Naive thymus-derived CD4-positive, alpha-beta T cell (primary cell): ENCODE results near the gene TNK2. TPM values are rescaled to one million over a fixed set of nuclear protein-coding genes. Genes with fewer than 3 reads are reported as not detected.
"Not testable (repeated sequence)": the region's sequence is repeated elsewhere in the genome, so short reads cannot be mapped to it uniquely, and the experiment has no call there.

Experiments
- ATAC-seq: fragments of 150-1000 bp; cut with Tn5 transposase; 2 replicates; pipeline ENCODE4 v1.10.0; 2021; ENCODE audit warnings: mild to moderate bottlenecking, moderate library complexity
- CTCF ChIA-PET: fragments of 350-600 bp; sonication (Branson Sonifier 250); formaldehyde crosslinking; loops from one replicate; lab custom pipeline; 2021; ENCODE audit warnings: antibody characterized with exemption; lab: Charles Lee
- POLR2A ChIA-PET: fragments of 350-600 bp; sonication (Branson Sonifier 250); formaldehyde crosslinking; loops from one replicate; lab custom pipeline; 2021; ENCODE audit warnings: antibody characterized with exemption, inconsistent platforms; lab: Charles Lee
- DNase-seq, 9 donors: peaks; one replicate each; pipeline versions ENCODE4 v3.0.0 to v3.0.0-alpha.2; 2020 to 2022; ENCODE audit warnings: mixed read lengths in 1 of 9
- H3K27ac ChIP-seq: one replicate; pipeline ENCODE4 v1.7.0; 2013; ENCODE audit warnings: mild to moderate bottlenecking, low read depth, low read length, moderate library complexity
- H3K27me3 ChIP-seq, 2 donors: one replicate each; pipeline ENCODE4 v1.7.0; 2013; ENCODE audit warnings: low read length in 2 of 2, mild to moderate bottlenecking in 2 of 2, moderate library complexity in 2 of 2; ENCODE audit not compliant: control insufficient read depth in 2 of 2, insufficient read depth in 2 of 2
- H3K36me3 ChIP-seq, 3 experiments: 1 replicate in 2 of 3; 2 replicates in 1 of 3; pipeline ENCODE4 v1.7.0; 2013; ENCODE audit warnings: low read length in 3 of 3, mild to moderate bottlenecking in 3 of 3, moderate library complexity in 1 of 3; ENCODE audit not compliant: insufficient read depth in 3 of 3, control insufficient read depth in 2 of 3
- H3K4me1 ChIP-seq, 2 donors: one replicate each; pipeline ENCODE4 v1.7.0; 2013; ENCODE audit warnings: low read length in 2 of 2, mild to moderate bottlenecking in 2 of 2, moderate library complexity in 1 of 2; ENCODE audit not compliant: control insufficient read depth in 2 of 2, insufficient read depth in 2 of 2
- H3K4me3 ChIP-seq: 2 replicates; pipeline ENCODE4 v1.7.0; 2013; ENCODE audit warnings: mild to moderate bottlenecking, low read length
- H3K9me3 ChIP-seq, 3 experiments: 1 replicate in 2 of 3; 2 replicates in 1 of 3; pipeline ENCODE4 v1.7.0; 2013; ENCODE audit warnings: low read length in 3 of 3; ENCODE audit not compliant: control insufficient read depth in 2 of 3
- H3K27ac Mint-ChIP-seq, 9 donors: one replicate each; pipeline ENCODE4 v1.8.0; 2020 to 2022; ENCODE audit warnings: mixed read lengths in 9 of 9, mild to moderate bottlenecking in 8 of 9, moderate library complexity in 5 of 9, inconsistent platforms in 2 of 9
- H3K27me3 Mint-ChIP-seq, 5 donors: one replicate each; pipeline ENCODE4 v1.8.0; 2021 to 2022; ENCODE audit warnings: mixed read lengths in 5 of 5, mild to moderate bottlenecking in 1 of 5
- H3K36me3 Mint-ChIP-seq, 5 donors: one replicate each; pipeline ENCODE4 v1.8.0; 2020 to 2022; ENCODE audit warnings: mixed read lengths in 5 of 5, mild to moderate bottlenecking in 3 of 5, inconsistent platforms in 1 of 5
- H3K4me1 Mint-ChIP-seq, 7 donors: one replicate each; pipeline ENCODE4 v1.8.0; 2020 to 2022; ENCODE audit warnings: mixed read lengths in 7 of 7, mild to moderate bottlenecking in 3 of 7, inconsistent platforms in 1 of 7
- H3K4me3 Mint-ChIP-seq, 10 donors: one replicate each; pipeline ENCODE4 v1.8.0; 2020 to 2022; ENCODE audit warnings: mild to moderate bottlenecking in 10 of 10, mixed read lengths in 10 of 10, moderate library complexity in 6 of 10, inconsistent platforms in 2 of 10
- H3K9me3 Mint-ChIP-seq, 11 donors: one replicate each; pipeline ENCODE4 v1.8.0; 2020 to 2022; ENCODE audit warnings: mixed read lengths in 11 of 11, mild to moderate bottlenecking in 4 of 11, inconsistent platforms in 1 of 11, moderate library complexity in 1 of 11
- intact Hi-C, 2 donors: fragments of 100-400 bp; cut with micrococcal nuclease; formaldehyde crosslinking; loops; one replicate each; pipeline ENCODE4 v1.15.1; 2023
- polyA plus RNA-seq, 2 donors: library from polyadenylated mRNA; unstranded; fragments of 300-500 nt; fragmentation: Illumina TruSeq; gene quantifications; one replicate each; pipeline ENCODE4 v1.2.3, GENCODE V29; 2021
- total RNA-seq, 6 experiments: library from RNA in 5 of 6; stranded (reverse) in 5 of 6; gene quantifications; 1 replicate in 5 of 6; 2 replicates in 1 of 6; pipeline ENCODE4 v1.2.3 and lab custom pipeline; 2021 to 2026

The TNK2 gene
- total and polyA plus RNA-seq, 7 experiments from 2014 or later = 2.0 to 196 (median 184) TPM

DNA sequence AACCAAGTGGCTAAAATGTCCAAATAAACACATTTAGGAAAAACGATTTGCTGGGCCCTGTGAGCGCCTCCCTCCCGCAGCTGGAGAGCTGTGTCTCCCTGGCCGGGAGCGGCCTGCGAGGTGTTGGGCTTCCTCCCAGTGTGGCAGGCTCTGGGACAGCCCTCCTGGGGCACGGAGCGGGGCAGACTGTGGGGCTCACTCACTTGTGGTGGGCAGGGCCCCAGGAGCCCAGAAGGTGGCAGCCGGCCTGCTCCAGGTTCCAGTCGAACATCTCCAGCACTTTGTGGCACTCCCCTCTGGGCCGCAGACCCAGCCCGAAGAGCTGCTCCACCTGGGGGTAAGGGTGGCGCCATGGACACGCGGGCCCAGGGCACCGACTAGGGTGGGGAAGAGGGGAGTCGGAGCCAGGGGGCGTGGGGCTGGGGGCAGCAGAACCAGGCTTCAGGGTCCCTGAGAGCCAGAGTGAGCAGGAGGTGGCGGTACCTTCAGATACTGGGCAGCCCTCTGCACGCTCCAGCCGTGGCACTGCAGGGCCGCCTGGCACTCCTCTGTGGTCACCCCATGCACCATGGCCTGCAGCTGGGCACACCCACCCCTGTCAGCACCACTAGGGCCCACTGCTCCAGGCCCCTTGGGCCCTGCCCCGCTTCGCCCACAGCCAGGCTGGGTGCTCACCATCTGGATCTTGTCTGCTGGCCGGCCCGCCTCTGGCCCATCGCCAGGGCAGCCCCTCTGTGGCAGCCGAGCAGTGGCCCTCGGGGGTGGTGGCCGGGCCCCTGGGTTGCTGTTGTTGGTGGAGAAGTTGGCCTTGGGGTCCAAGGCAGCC lies 41.5 kb downstream of the TNK2 start:
- no peak overlapping the region for H3K27ac ChIP-seq
- H3K36me3 ChIP-seq = peaks cover 0 to 71% (median 0%) of the 10 kb centered on the region in 3 experiments
- no peak overlapping the region for H3K27ac Mint-ChIP-seq
- no peak for DNase-seq
- H3K36me3 Mint-ChIP-seq = peaks cover 0 to 6% (median 4%) of the 10 kb centered on the region in 5 donors
- ChIA-PET POLR2A (interaction anchor here (0.6 kb wide), 1 partner anchor 47 kb away, joined by 3 read pairs; no protein-coding TSS in a partner anchor), CTCF (interaction anchor here (0.5 kb wide), 1 partner anchor 47 kb away, joined by 3 read pairs; no protein-coding TSS in a partner anchor)
- intact Hi-C loops = no loop called here
- no peaks in the 10 kb centered on the region for H3K4me1 ChIP-seq
- H3K9me3 ChIP-seq = no peaks in the 10 kb centered on the region
- ATAC-seq = no peak
- no peaks in the 10 kb centered on the region for H3K27me3 ChIP-seq
- H3K27me3 Mint-ChIP-seq = no peaks in the 10 kb centered on the region
- H3K4me3 Mint-ChIP-seq = no peak overlapping the region
- H3K9me3 Mint-ChIP-seq = no peaks in the 10 kb centered on the region
- H3K4me1 Mint-ChIP-seq = no peaks in the 10 kb centered on the region
- H3K4me3 ChIP-seq = no peak overlapping the region

DNA sequence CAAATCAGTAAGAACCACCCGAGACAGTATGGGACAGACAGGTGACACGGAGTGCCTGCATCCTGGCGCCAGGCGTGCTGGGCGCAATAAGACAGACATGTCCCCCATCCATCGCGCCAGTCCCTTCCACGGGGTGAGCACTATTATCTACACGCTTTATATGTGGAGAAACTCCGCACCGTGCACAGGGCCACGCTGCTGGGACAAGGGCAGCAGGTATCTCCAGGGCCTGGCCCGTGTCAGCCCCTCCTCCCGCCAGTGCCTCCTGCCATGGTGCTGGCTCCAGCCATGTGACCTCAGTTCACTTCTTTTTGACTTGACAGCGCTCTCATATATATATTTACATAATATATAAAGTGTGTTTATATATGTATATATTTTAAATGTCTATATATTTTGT lies 42.6 kb downstream of the TNK2 start:
- peaks cover 0 to 2% (median 0%) of the 10 kb centered on the region in 7 donors for H3K4me1 Mint-ChIP-seq
- no peak overlapping the region for H3K27ac ChIP-seq
- POLR2A ChIA-PET = no interaction called here
- CTCF ChIA-PET = no interaction called here
- no peaks in the 10 kb centered on the region for H3K27me3 Mint-ChIP-seq
- H3K4me3 Mint-ChIP-seq = no peak overlapping the region
- peaks cover 0 to 6% (median 4%) of the 10 kb centered on the region in 5 donors for H3K36me3 Mint-ChIP-seq
- H3K9me3 Mint-ChIP-seq = no peaks in the 10 kb centered on the region
- ATAC-seq (no peak), DNase-seq (no peak)
- peaks cover 0 to 59% (median 0%) of the 10 kb centered on the region in 3 experiments for H3K36me3 ChIP-seq
- H3K9me3 ChIP-seq = no peaks in the 10 kb centered on the region
- peak overlapping the region in 1 of 9 donors; percentile 4 for H3K27ac Mint-ChIP-seq
- H3K4me1 ChIP-seq = no peaks in the 10 kb centered on the region
- H3K4me3 ChIP-seq = no peak overlapping the region
- intact Hi-C loops = no loop called here
- H3K27me3 ChIP-seq = no peaks in the 10 kb centered on the region

DNA sequence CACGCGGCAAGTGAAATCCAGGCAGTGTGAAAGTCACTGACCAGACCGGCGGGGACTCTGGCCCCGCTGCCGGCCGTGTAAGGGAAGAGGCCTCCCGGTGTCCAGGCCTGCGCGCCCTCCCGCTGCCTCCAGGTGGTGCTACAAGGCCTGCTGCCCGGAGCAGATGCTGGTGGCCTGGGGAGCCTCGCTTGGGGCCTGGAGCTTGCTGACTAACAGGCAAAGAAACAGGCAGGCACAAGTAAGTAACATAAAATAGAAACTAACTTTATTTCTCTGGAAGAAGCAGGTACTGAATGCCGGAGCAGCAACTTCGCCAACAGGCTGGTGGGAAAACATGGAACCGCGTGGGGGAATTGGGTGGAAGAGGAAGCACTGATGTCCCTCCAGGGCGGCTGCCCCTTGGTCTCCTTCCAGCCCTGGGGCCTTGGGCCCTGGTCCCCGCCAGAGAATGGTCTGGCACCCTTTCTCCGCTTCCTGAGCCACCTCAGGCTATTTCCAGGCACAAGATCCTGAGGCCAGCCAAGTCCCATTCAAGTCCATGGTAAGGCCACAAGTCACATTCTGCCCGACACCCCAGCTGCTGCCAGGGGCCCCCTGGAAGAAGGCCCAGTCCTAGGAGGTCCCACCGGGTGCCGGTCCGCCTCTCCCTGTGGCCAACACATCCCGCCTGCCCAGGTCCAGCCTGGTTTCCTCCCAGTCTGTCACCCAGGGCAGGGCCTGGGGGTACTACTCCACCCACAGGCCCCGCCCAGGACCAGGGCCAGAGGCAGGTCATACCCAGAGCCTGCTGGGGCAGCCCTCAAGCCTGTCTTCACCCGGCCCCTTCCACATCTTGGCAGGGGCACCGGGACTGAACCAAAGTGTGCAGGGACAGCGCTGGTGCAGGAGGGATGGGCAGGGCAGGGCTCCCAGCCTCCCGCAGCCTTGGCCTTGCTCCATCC lies 45.0 kb downstream of the TNK2 start:
- peak overlapping the region in 2 of 9 donors; percentile 62 to 77 for H3K27ac Mint-ChIP-seq
- ChIA-PET CTCF (interaction anchor here (0.6 to 1.5 kb wide), 2 partner anchors 44 to 52 kb away, joined by 3 to 4 read pairs; no protein-coding TSS in a partner anchor), POLR2A (no interaction called here)
- DNase-seq = peak; percentile 29 to 73 (median 50)
- Histone ChIP-seq H3K4me1 (no peaks in the 10 kb centered on the region), H3K4me3 (no peak overlapping the region), H3K27ac (no peak overlapping the region), H3K27me3 (no peaks in the 10 kb centered on the region), H3K9me3 (no peaks in the 10 kb centered on the region), H3K36me3 (peaks cover 0 to 36% (median 0%) of the 10 kb centered on the region in 3 experiments)
- H3K36me3 Mint-ChIP-seq = peaks cover 0 to 3% (median 0%) of the 10 kb centered on the region in 5 donors
- no peaks in the 10 kb centered on the region for H3K9me3 Mint-ChIP-seq
- no peak overlapping the region for H3K4me3 Mint-ChIP-seq
- intact Hi-C loops = loop anchor here (1.0 kb wide), 4 partner anchors 31 to 131 kb away; no protein-coding TSS in a partner anchor
- no peaks in the 10 kb centered on the region for H3K27me3 Mint-ChIP-seq
- peak; percentile 91 for ATAC-seq
- H3K4me1 Mint-ChIP-seq = peaks cover 3 to 15% (median 7%) of the 10 kb centered on the region in 7 donors

DNA sequence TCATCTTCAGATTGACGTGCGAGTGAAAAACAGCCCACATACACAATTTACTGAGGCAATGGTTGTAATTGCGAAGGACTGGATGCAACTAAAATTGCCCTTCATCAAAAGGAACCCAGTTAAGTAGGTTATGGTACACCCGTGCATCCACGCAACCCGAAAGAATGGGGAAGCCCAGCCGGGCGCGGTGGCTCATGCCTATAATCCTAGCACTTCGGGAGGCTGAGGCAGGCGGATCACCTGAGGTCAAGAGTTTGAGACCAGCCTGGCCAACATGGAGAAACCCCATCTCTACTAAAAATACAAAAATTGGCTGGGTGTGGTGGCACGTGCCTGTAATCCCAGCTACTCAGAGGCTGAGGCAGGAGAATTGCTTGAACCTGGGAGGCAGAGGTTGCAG lies 46.0 kb downstream of the TNK2 start:
- DNase-seq, H3K27me3 ChIP-seq, H3K36me3 Mint-ChIP-seq, H3K9me3 Mint-ChIP-seq, H3K27me3 Mint-ChIP-seq, H3K4me3 ChIP-seq, H3K4me1 ChIP-seq, H3K27ac ChIP-seq, ATAC-seq, intact Hi-C loops, H3K9me3 ChIP-seq, H3K4me3 Mint-ChIP-seq: not testable (repeated sequence)
- POLR2A ChIA-PET = interaction anchor here (1.1 to 1.3 kb wide), 2 partner anchors 32 to 51 kb away, joined by 3 read pairs; no protein-coding TSS in a partner anchor
- Mint-ChIP-seq H3K27ac (peak overlapping the region in 2 of 9 donors; percentile 39 to 72), H3K4me1 (peaks cover 3 to 15% (median 7%) of the 10 kb centered on the region in 7 donors)
- H3K36me3 ChIP-seq = peaks cover 0 to 27% (median 0%) of the 10 kb centered on the region in 3 experiments
- CTCF ChIA-PET = interaction anchor here (1.2 to 2.3 kb wide), 5 partner anchors 12 to 54 kb away, joined by 5 to 19 read pairs (median 7); no protein-coding TSS in a partner anchor

DNA sequence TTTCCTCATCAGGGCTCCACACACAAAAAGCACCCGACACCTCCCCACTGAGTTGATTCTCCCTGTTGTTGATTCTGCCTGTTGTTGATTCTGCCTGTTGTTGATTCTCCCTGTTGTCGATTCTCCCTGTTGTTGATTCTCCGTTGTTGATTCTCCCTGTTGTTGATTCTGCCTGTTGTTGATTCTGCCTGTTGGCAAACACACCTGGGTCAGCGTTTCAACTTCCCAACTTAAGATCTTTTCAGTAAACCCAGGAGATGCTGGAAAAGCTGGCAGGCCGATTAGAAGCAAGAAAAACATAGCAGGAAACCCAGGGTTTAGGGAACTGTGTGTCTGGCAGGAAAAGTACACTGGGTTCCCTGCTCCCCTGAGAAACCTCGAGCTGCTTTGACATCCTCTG lies 47.9 kb downstream of the TNK2 start:
- Mint-ChIP-seq H3K27ac (peak overlapping the region in 4 of 9 donors; percentile 13 to 61 (median 34)), H3K4me1 (peaks cover 3 to 15% (median 7%) of the 10 kb centered on the region in 7 donors), H3K27me3 (no peaks in the 10 kb centered on the region), H3K36me3 (peaks cover 0 to 3% (median 0%) of the 10 kb centered on the region in 5 donors), H3K9me3 (no peaks in the 10 kb centered on the region), H3K4me3 (peak overlapping the region in 1 of 10 donors; percentile 23)
- Histone ChIP-seq H3K27ac (no peak overlapping the region), H3K4me1 (no peaks in the 10 kb centered on the region), H3K27me3 (no peaks in the 10 kb centered on the region), H3K4me3 (no peak overlapping the region), H3K36me3 (peaks cover 0 to 11% (median 0%) of the 10 kb centered on the region in 3 experiments), H3K9me3 (no peaks in the 10 kb centered on the region)
- POLR2A ChIA-PET = interaction anchor here (0.9 to 1.1 kb wide), 2 partner anchors 34 to 54 kb away, joined by 3 read pairs; no protein-coding TSS in a partner anchor
- intact Hi-C loops = no loop called here
- ATAC-seq = no peak
- CTCF ChIA-PET = interaction anchor here (0.8 to 2.3 kb wide), 5 partner anchors 16 to 56 kb away, joined by 3 to 19 read pairs (median 4); no protein-coding TSS in a partner anchor
- DNase-seq = no peak
